NCI-H1105 treated with DMSO at 0.1 percent for 48 hours (cell line): ENCODE data around the gene NRN1L.
"Not testable (repeated sequence)": the region's sequence is repeated elsewhere in the genome, so short reads cannot be mapped to it uniquely, and the experiment has no call there.

Source experiments
- DNase-seq: peaks from one replicate; lab custom pipeline; 2025; lab: John Stamatoyannopoulos, UW

NRN1L gene

DNA sequence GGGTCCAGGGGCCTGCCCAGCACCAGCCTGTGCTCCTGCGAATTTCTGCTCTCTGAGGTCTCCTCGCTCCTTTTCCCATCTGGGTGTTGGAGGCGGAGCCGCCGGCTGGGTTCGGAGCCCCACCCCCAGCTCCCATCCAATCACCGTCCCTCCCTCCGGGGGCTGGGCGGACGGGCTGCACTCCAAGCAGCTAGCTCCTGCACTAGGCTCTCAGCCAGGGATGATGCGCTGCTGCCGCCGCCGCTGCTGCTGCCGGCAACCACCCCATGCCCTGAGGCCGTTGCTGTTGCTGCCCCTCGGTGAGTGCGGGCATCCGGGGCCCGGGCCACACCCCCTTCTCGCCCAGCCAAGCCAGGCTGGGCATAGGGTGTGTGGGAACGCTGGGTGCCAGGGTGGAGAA lies at the start of gene NRN1L:
Gene NRN1L, plus strand, starts transcription at position 202 of the 400 bp plus-strand sequence. Its CDS starts 19 bp downstream, at position 221.
- peak; percentile 68 for DNase-seq

- DNase-seq: not testable (repeated sequence)
Measured at GRCh38 chr16:67837190-67837589, 47.5 kb upstream of the NRN1L start.

GRCh38 chr16:67837811-67838210 lies 46.9 kb upstream of the NRN1L start:
- DNase-seq: no peak

GRCh38 chr16:67841198-67841815 lies 43.4 kb upstream of the NRN1L start:
- DNase-seq: no peak

GRCh38 chr16:67841816-67842508 lies 42.7 kb upstream of the NRN1L start, which contains the start of gene THAP11:
TSS of gene THAP11 (plus strand) at chr16:67842320. CDS start at chr16:67842555, 235 bp downstream.
- peak; percentile 89 for DNase-seq

- DNase-seq: peak; percentile 34
Measured at GRCh38 chr16:67842509-67843342, 42.0 kb upstream of the NRN1L start.

GRCh38 chr16:67843343-67843765 lies 41.3 kb upstream of the NRN1L start:
- no peak for DNase-seq

DNA sequence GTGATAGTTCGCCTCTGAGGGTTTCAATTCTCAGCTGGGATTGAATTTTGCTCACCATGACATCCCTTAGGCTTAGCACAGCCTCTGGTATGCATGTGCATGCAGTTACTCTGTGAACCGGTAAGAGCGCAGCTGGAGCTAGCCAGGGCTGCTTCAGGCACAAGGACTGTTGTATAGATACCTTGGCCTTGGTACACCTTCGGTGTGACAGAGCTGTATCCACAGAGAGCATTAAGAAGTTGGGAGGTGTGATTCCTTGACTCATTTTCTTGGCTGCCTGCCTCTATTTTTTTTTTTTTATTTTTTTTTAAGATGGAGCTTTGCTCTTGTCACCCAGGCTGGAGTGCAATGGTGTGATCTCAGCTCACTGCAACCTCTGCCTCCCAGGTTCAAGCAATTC lies 40.2 kb upstream of the NRN1L start:
- no peak for DNase-seq

DNA sequence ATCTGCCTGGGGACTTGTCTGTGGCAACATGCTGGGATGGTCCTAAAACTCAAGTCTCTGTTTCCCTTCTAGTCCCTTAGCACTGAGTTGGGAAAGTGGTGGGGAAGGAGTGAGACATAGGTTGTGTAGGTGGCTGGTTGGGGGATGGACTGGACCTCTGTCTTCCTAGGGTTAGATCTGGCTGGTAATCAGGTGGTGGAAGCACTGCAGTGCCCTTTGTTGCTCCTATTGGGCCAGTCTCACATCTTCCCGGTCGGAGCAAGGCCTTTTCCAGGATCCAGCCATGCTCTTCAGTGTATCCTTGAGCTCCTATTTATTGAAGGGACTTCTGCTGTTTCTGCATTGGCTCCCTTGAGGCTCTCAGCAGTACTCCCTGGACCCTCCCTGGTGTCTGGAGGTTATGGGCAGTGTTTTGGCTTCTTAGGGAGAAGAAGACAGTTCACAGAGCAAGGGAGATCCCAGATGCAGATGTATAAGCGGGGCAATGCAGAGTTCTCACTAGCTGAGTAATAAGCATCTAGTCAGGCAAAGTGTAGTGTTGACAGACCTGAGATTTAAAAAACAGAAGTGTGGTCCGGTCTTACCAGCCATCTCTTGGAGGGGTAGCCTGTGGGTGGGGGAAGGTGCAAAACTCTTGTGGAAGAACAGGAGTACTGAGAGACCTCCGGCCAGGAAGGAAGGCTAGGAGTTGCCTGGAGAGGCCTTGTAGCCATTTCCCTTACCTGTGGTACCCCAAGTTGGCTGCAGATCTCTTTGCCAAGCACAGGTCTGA lies 39.2 kb upstream of the NRN1L start:
- DNase-seq: no peak

GRCh38 chr16:67846063-67846319 lies 38.7 kb upstream of the NRN1L start:
- DNase-seq: no peak

GRCh38 chr16:67846320-67847063 lies 38.2 kb upstream of the NRN1L start, which contains the start of gene NUTF2:
TSS of gene NUTF2 (plus strand) at chr16:67846933. CDS start at chr16:67865131, 18,198 bp downstream.
- peak; percentile 88 for DNase-seq

DNA sequence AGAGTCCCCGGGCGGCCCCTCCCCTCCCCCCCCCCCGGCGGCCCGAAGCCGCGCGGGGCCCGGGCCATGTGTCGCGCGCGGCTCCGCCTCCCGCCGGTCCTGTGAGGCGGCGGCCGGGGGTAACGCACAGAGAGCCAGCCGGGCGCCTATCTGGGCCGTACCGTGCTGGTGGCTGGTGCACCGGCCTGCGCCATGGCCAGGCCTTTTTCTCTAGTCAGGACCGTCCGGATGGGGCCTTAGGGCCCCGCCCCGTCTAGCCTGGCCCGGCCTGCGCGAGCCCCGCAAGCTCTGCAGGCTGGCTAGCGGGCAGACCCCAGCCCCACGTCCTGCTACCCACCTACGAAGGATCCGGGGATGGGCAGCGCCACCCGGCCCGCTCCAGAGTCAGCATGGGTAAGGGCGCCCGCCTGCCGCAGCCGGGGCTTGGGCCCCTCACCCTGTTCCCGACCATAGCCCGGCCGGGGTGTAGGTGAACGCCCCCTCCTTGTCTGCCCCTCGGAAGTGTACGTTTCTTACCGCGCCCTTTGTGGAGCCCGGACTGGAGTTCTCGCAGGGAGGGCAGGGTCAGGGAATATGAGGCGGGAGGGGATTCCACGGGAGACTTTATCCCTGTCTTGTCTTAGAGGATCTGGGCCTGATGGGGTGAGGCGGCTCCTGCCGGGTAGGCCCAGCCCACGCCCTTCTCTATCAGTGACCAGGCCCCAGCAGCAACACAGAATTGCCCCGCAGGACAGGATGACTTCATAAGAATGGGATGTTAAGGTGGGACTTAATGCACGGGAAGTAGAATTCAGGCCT lies 37.4 kb upstream of the NRN1L start, which contains the start of gene CENPT:
Gene CENPT, minus strand, starts transcription at position 630 of the 798 bp plus-strand sequence. CDS start 13,834 bp downstream, outside the sequence.
- no peak for DNase-seq

DNA sequence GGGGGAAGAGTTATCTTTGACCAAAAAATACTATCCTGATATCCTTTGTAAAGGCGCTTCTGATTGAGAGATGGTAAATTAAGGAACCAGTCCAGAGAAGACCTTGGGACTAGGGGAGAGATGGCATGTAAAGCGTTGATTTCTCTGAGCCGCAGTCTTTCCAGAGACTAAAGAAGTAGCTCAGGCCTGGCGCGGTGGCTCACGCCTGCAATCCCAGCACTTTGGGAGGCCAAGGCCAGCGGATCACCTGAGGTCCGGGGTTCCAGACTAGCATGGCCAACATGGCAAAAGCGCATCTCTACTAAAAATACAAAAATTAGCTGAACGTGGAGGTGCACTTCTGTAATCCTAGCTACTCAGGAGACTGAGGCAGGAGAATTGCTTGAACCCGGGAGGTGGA lies 36.6 kb upstream of the NRN1L start:
- no peak for DNase-seq

DNA sequence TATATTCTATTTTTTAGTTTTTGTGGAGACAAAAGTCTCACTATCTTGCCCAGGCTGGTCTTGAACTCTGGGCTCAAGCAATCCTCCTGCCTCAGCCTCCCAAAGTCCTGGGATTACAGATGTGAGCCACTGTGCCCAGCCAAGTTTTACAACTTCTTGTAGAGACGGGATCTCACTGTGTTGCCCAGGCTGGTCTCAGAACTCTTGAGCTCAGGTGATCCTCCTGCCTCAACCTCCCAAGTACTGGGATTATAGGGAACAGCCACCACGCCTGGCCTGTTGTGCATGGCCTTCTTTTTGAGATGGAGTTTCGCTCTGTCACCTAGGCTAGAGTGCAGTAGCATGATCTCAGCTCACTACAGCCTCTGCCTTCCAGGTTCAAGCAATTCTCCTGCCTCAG lies 31.0 kb upstream of the NRN1L start:
- no peak for DNase-seq

DNA sequence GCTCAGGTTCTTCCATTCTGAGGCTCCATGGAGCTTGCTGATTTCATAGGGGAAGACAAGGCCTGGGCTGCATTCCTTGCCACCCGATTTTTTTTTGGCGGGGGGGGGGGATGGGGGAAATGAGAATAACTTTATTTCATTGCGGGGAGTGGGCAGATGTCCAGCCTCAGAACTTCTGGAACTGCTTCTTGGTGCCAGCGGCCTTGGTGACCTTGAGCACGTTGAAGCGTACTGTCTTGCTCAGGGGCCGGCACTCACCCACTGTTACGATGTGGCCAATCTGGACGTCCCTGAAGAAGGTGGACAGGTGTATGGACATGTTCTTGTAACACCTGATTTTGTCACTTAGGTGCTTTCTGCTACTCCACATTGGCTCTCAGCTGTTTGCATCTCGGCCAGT lies 28.9 kb upstream of the NRN1L start:
- DNase-seq: no peak

GRCh38 chr16:67856927-67857546 lies 27.6 kb upstream of the NRN1L start:
- no peak for DNase-seq

DNA sequence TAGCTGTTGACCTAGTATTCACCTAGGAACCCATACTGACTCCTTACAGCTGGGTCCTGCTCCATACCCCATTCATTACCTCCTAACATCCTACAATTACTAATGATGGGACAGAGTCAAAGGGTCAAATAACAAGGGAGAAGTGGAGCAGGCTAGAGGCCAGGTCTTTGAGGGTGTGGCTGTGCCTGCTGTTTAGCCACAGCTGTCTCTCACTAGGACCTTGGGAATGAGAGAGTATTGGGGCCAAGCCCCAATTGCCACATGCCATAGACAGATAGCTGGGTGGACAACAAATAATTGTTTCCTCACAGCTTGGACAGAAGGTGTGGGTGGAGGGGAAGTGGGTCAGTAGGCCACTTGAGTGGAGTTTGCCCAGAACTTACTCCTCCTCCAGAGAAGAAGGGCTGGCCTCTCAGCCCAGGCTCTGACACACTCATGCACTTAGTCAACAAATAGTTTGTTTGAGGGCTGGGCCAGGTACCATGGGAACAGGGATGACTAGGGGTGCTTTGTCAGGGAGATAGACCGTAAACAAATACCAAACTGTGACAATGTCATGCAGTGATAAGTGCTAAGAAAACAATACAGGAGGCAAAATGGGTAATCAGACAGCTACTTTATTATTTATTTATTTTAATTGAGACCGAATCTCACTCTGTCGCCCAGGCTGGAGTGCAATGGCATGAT lies 27.0 kb upstream of the NRN1L start:
- DNase-seq: no peak

DNA sequence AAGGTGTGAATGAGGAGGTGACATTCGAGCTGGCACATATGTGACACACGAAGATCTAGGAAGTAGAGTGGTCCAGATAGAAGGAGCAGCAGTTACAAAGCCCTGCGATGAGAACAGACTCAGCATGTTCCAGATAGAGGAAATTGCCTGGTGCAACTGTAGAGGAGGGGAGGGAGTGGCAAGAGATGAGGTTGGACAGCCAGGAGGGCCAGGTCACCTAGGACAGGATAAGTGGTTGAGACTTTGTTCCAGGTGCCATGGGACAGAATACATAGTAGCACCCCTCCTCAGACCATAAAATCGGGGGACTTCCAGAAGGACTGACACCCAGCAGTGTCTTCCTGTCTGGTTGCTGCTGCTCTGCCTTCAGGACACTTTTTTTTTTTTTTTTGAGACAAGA lies 26.2 kb upstream of the NRN1L start:
- no peak for DNase-seq
